Endothelial cell of umbilical vein (primary cell): ENCODE results near the gene P4HA3. TPM values are rescaled to one million over a fixed set of nuclear protein-coding genes. Genes with fewer than 3 reads are reported as not detected.

Experiments used
- BruUV-seq: library from RNA; stranded (reverse); fragments of 400-500 nt; replicated peaks from 2 replicates; lab custom pipeline; 2021; lab: Mats Ljungman, UMichigan
- CTCF ChIA-PET: fragments of 300-600, 350-600 bp; sonication (Branson Sonifier 250); formaldehyde crosslinking; loops from one replicate; lab custom pipeline; 2021; ENCODE audit warnings: antibody characterized with exemption, inconsistent platforms; lab: Charles Lee
- POLR2A ChIA-PET: fragments of 300-600, 350-600 bp; sonication (Branson Sonifier 250); formaldehyde crosslinking; loops from one replicate; lab custom pipeline; 2021; ENCODE audit warnings: antibody characterized with exemption, inconsistent platforms; lab: Charles Lee
- DNase-seq: peaks from one replicate; pipeline ENCODE4 v3.0.0-alpha.2; 2011; ENCODE audit warnings: low read depth, low spot score
- FAIRE-seq: peaks from 2 replicates; lab custom pipeline; 2011; peaks lifted over from hg19 to GRCh38; lab: Jason Lieb, UNC
- H2AFZ ChIP-seq: 2 replicates; pipeline ENCODE4 v1.6.0; 2012; ENCODE audit warnings: low read depth, low read length, control low read depth, inconsistent platforms
- H3K27ac ChIP-seq: 2 replicates; pipeline ENCODE4 v1.5.1; 2011; ENCODE audit warnings: low read depth, mild to moderate bottlenecking, control low read depth, low read length, moderate library complexity; ENCODE audit not compliant: insufficient read depth
- H3K27me3 ChIP-seq, 2 experiments: 2 replicates each; pipeline versions ENCODE4 v1.6.0 to v1.6.1; 2011; ENCODE audit warnings: low read length in 2 of 2, mixed read lengths in 1 of 2; ENCODE audit not compliant: control insufficient read depth in 2 of 2, insufficient read depth in 2 of 2
- H3K36me3 ChIP-seq, 2 experiments: 2 replicates in 1 of 2; 3 replicates in 1 of 2; pipeline ENCODE4 v1.5.1; 2011; ENCODE audit warnings: low read length in 2 of 2, mild to moderate bottlenecking in 1 of 2, moderate library complexity in 1 of 2; ENCODE audit not compliant: control insufficient read depth in 2 of 2, insufficient read depth in 2 of 2; ENCODE audit errors: extremely low read depth in 1 of 2
- H3K4me1 ChIP-seq: 3 replicates; pipeline ENCODE4 v1.5.1; 2011; ENCODE audit warnings: mild to moderate bottlenecking, low read length; ENCODE audit not compliant: control insufficient read depth, insufficient read depth; ENCODE audit errors: extremely low read depth
- H3K4me2 ChIP-seq: 2 replicates; pipeline ENCODE4 v1.6.1; 2011; ENCODE audit warnings: low read length, control low read depth, mixed read lengths; ENCODE audit not compliant: insufficient read depth
- H3K4me3 ChIP-seq, 3 experiments: fragments of 200-600 bp in 1 of 3; sonication (generic), shearing (Covaris generic) in 1 of 3; replicated peaks in 1 of 3; 2 replicates each; pipeline ENCODE4 v1.5.1; 2011 to 2016; ENCODE audit warnings: control low read depth in 3 of 3, low read length in 3 of 3, mild to moderate bottlenecking in 2 of 3, inconsistent platforms in 1 of 3, low read depth in 1 of 3, moderate library complexity in 1 of 3; ENCODE audit not compliant: insufficient read depth in 1 of 3
- H3K79me2 ChIP-seq: 2 replicates; pipeline ENCODE4 v1.6.0; 2012; ENCODE audit warnings: low read length, inconsistent platforms; ENCODE audit not compliant: control insufficient read depth, insufficient read depth
- H3K9ac ChIP-seq: replicated peaks from 2 replicates; pipeline ENCODE3; 2011; ENCODE audit warnings: low read length, control low read depth; ENCODE audit not compliant: insufficient read depth; ENCODE audit errors: extremely low read depth
- H3K9me1 ChIP-seq: replicated peaks from 3 replicates; pipeline ENCODE4 v1.6.0; 2011; ENCODE audit warnings: mild to moderate bottlenecking, low read length; ENCODE audit not compliant: control insufficient read depth, insufficient read depth; ENCODE audit errors: extremely low read depth
- H3K9me3 ChIP-seq: replicated peaks from 2 replicates; pipeline ENCODE4 v1.5.1; 2012; ENCODE audit warnings: low read length, inconsistent platforms; ENCODE audit not compliant: control insufficient read depth, insufficient read depth
- H4K20me1 ChIP-seq: replicated peaks from 2 replicates; pipeline ENCODE3; 2011; ENCODE audit warnings: mild to moderate bottlenecking, low read length; ENCODE audit not compliant: control insufficient read depth, insufficient read depth; ENCODE audit errors: extremely low read depth
- EZH2 ChIP-seq: IDR thresholded peaks from 2 replicates; pipeline ENCODE4 v1.6.1; 2012; ENCODE audit warnings: borderline replicate concordance, low read depth, mild to moderate bottlenecking, moderate library complexity, low read length, inconsistent platforms; ENCODE audit not compliant: severe bottlenecking
- FOS ChIP-seq: IDR thresholded peaks from 2 replicates; pipeline ENCODE4 v1.6.1; 2011; ENCODE audit warnings: mild to moderate bottlenecking, low read length, moderate library complexity, borderline replicate concordance; ENCODE audit not compliant: insufficient read depth
- GATA2 ChIP-seq: IDR thresholded peaks from 2 replicates; pipeline ENCODE4 v1.7.0; 2011; ENCODE audit warnings: low read depth, mild to moderate bottlenecking, moderate library complexity, mixed read lengths, low read length; ENCODE audit not compliant: insufficient read length, insufficient read depth
- JUN ChIP-seq: IDR thresholded peaks from 2 replicates; pipeline ENCODE4 v1.6.1; 2011; ENCODE audit warnings: borderline replicate concordance, low read depth; ENCODE audit not compliant: insufficient read length, insufficient read depth
- MAX ChIP-seq: IDR thresholded peaks from 2 replicates; pipeline ENCODE4 v1.6.1; 2011; ENCODE audit not compliant: insufficient read depth, insufficient read length
- MYC ChIP-seq: IDR thresholded peaks from one replicate; pipeline ENCODE4 v1.6.1; 2011; ENCODE audit warnings: mild to moderate bottlenecking, low read depth, low read length
- POLR2A ChIP-seq: IDR thresholded peaks from 2 replicates; pipeline ENCODE4 v1.6.1; 2012; ENCODE audit warnings: low read depth, mild to moderate bottlenecking, control low read depth, low read length
- POLR2AphosphoS5 ChIP-seq: IDR thresholded peaks from 2 replicates; pipeline ENCODE4 v1.6.1; 2012; ENCODE audit warnings: low read depth, mild to moderate bottlenecking, control low read depth, low read length, moderate library complexity; ENCODE audit not compliant: insufficient read depth
- dilution Hi-C: fragments of 300-500 bp; cut with MboI; formaldehyde crosslinking; loops from one replicate; pipeline ENCODE4 v1.15.0; 2019; ENCODE audit warnings: low sequenced_read_pairs; ENCODE audit not compliant: extremely low pct_ligation_motif_present
- intact Hi-C: fragments of 100-400 bp; cut with micrococcal nuclease; formaldehyde crosslinking; loops from one replicate; pipeline ENCODE4 v1.10.0; 2022
- polyA plus RNA-seq, 4 experiments: library from polyadenylated mRNA; depleted of rRNA in 3 of 4; stranded (reverse) in 3 of 4; unstranded in 1 of 4; fragments of >200 nt; gene quantifications; 2 replicates each; pipeline versions ENCODE4 v1.2.1 to v1.2.3, GENCODE V29; 2011 to 2012; ENCODE audit warnings: missing spikeins in 1 of 4
- total RNA-seq: library from RNA; stranded (reverse); gene quantifications from 2 replicates; pipeline ENCODE4 v1.2.3, GENCODE V29; 2021
- TF ChIP-seq, protein P1 (sequence below), 2 donors: IDR thresholded peaks; 1 replicate in 1 of 2; 2 replicates in 1 of 2; pipeline ENCODE4 v1.5.1; 2011; ENCODE audit warnings: low read length in 2 of 2, mild to moderate bottlenecking in 2 of 2, moderate library complexity in 2 of 2, control low read depth in 1 of 2, inconsistent platforms in 1 of 2, low read depth in 1 of 2; ENCODE audit not compliant: insufficient read depth in 1 of 2; ENCODE audit errors: extremely low read depth in 1 of 2

The P4HA3 gene
- total and polyA plus RNA-seq, 2 donors (not counting 3 experiments of a cell fraction or from before 2014, with no cell fraction given) = 26.9 to 40.0 TPM

GRCh38 chr11:74268456-74268855 lies 43.0 kb downstream of the P4HA3 start:
- Histone ChIP-seq H3K79me2 (no peaks in the 10 kb centered on the region), H3K9me3 (no peaks in the 10 kb centered on the region), H3K9ac (no peak overlapping the region), H3K27me3 (no peaks in the 10 kb centered on the region), H3K36me3 (peaks cover 0 to 21% of the 10 kb centered on the region in 2 experiments), H3K4me2 (no peak overlapping the region), H3K4me3 (no peak overlapping the region), H2AFZ (no peak overlapping the region), H3K9me1 (no peaks in the 10 kb centered on the region), H4K20me1 (no peaks in the 10 kb centered on the region), H3K27ac (no peak overlapping the region), H3K4me1 (no peaks in the 10 kb centered on the region)
- TF ChIP-seq FOS = no peak
- TF ChIP-seq MAX = no peak
- no peak for TF ChIP-seq JUN
- no peak for TF ChIP-seq POLR2AphosphoS5
- no peak for TF ChIP-seq EZH2
- no peak for TF ChIP-seq MYC
- no peak for TF ChIP-seq POLR2A
- no peak for TF ChIP-seq GATA2
- TF ChIP-seq, protein P1, sequence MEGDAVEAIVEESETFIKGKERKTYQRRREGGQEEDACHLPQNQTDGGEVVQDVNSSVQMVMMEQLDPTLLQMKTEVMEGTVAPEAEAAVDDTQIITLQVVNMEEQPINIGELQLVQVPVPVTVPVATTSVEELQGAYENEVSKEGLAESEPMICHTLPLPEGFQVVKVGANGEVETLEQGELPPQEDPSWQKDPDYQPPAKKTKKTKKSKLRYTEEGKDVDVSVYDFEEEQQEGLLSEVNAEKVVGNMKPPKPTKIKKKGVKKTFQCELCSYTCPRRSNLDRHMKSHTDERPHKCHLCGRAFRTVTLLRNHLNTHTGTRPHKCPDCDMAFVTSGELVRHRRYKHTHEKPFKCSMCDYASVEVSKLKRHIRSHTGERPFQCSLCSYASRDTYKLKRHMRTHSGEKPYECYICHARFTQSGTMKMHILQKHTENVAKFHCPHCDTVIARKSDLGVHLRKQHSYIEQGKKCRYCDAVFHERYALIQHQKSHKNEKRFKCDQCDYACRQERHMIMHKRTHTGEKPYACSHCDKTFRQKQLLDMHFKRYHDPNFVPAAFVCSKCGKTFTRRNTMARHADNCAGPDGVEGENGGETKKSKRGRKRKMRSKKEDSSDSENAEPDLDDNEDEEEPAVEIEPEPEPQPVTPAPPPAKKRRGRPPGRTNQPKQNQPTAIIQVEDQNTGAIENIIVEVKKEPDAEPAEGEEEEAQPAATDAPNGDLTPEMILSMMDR (IDR thresholded peaks at IDR 0.05; ENCODE audit: extremely low read depth in 1 of 2, insufficient read depth in 1 of 2, low read depth in 1 of 2, low read length in 2 of 2) = no peak
- ChIA-PET POLR2A (no interaction called here), CTCF (interaction anchor here (0.9 to 2.7 kb wide), 5 partner anchors 13 to 434 kb away, joined by 3 to 12 read pairs (median 4); no protein-coding TSS in a partner anchor)
- FAIRE-seq = no peak
- no TSS peak for BruUV-seq
- no peak for DNase-seq
- dilution Hi-C loops (no loop called here), intact Hi-C loops (no loop called here)
